NCI-H524 treated with DMSO at 0.1 percent for 48 hours (cell line): ENCODE results near the gene TSR3.
A peak's percentile ranks its signal among the peaks of the same experiment; 100 is the strongest.

Experiments used
- DNase-seq: peaks from one replicate; lab custom pipeline; 2025; lab: John Stamatoyannopoulos, UW

TSR3 gene

GRCh38 chr16:1323296-1324239 is 28.1 kb downstream of the TSR3 start:
- DNase-seq = no peak

- no peak for DNase-seq
These were observed 29.3 kb downstream of the TSR3 start for GRCh38 chr16:1322407-1322806.

GRCh38 chr16:1320658-1321240 is 30.9 kb downstream of the TSR3 start:
- DNase-seq = no peak

GRCh38 chr16:1320097-1320496 is 31.6 kb downstream of the TSR3 start:
- no peak for DNase-seq

GRCh38 chr16:1319041-1319440 is 32.6 kb downstream of the TSR3 start:
- DNase-seq = no peak

- DNase-seq = no peak
These were observed 33.5 kb downstream of the TSR3 start for GRCh38 chr16:1318268-1318545.

- no peak for DNase-seq
These were observed 34.0 kb downstream of the TSR3 start for GRCh38 chr16:1317479-1318267.

GRCh38 chr16:1316033-1316405 is 35.7 kb downstream of the TSR3 start:
- DNase-seq = no peak

GRCh38 chr16:1315081-1316032 is 36.3 kb downstream of the TSR3 start:
- no peak for DNase-seq

- no peak for DNase-seq
These were observed 37.1 kb downstream of the TSR3 start for GRCh38 chr16:1314399-1315068.

GRCh38 chr16:1313721-1314369 is 37.8 kb downstream of the TSR3 start:
- DNase-seq = no peak

GRCh38 chr16:1312903-1313302 is 38.8 kb downstream of the TSR3 start:
- DNase-seq = no peak

GRCh38 chr16:1312467-1312816 is 39.2 kb downstream of the TSR3 start:
- no peak for DNase-seq

- DNase-seq = no peak
These were observed 39.8 kb downstream of the TSR3 start for GRCh38 chr16:1311738-1312466.

- DNase-seq = no peak
These were observed 40.4 kb downstream of the TSR3 start for GRCh38 chr16:1311212-1311737.

GRCh38 chr16:1310832-1311200 is 40.9 kb downstream of the TSR3 start:
- DNase-seq = no peak

- DNase-seq = no peak
These were observed 41.5 kb downstream of the TSR3 start for GRCh38 chr16:1309888-1310831.

- DNase-seq = peak; percentile 90
These were observed 42.4 kb downstream of the TSR3 start, which contains the start of gene UBE2I for GRCh38 chr16:1308977-1309885. Gene UBE2I, plus strand, starts transcription at chr16:1309636. Its CDS starts 4,395 bp downstream, at chr16:1314031.
